ENCODE data around the gene CLSTN2.

CLSTN2 gene

GRCh38 chr3:140461250-140461649, 526.3 kb downstream of the CLSTN2 start:
- CTCF ChIA-PET, result no interaction called here
- no peaks in the 10 kb centered on the region for H3K36me3 ChIP-seq (ENCODE audit: control insufficient read depth in 2 of 2, insufficient read depth in 1 of 2, low read length in 2 of 2)
- TF ChIP-seq ZBTB11 (tag by site-specific recombination; conservative IDR thresholded peaks at IDR 0.05; ENCODE audit: low read depth) (no peak), MYNN (tag by site-specific recombination; IDR thresholded peaks at IDR 0.05; ENCODE audit: borderline replicate concordance) (no peak), ZNF785 (tag by site-specific recombination; IDR thresholded peaks at IDR 0.05) (no peak), ZNF449 (tag by site-specific recombination; IDR thresholded peaks at IDR 0.05) (no peak), ZNF571 (tag by site-specific recombination; IDR thresholded peaks at IDR 0.05) (no peak), ZNF639 (tag by site-specific recombination; IDR thresholded peaks at IDR 0.05) (no peak), ZNF280D (tag by site-specific recombination; IDR thresholded peaks at IDR 0.05) (no peak), ZNF114 (tag by site-specific recombination; IDR thresholded peaks at IDR 0.05) (no peak)

GRCh38 chr3:140463355-140463754, 528.4 kb downstream of the CLSTN2 start:
- H3K27ac ChIP-seq (ENCODE audit: extremely low read depth, low read depth, low read length), result no peak overlapping the region
- POLR2A ChIA-PET, result no interaction called here
- H3K9me3 ChIP-seq (ENCODE audit: control insufficient read depth, insufficient read depth, low read depth, low read length), result no peaks in the 10 kb centered on the region
- 0 out of 2 replicates have a peak, but pooled peaks cover 2% of the 10 kb centered on the region for H3K4me1 ChIP-seq (ENCODE audit: control insufficient read depth, insufficient read depth, low read length)
- no peaks in the 10 kb centered on the region for H3K36me3 ChIP-seq (ENCODE audit: control insufficient read depth in 2 of 2, insufficient read depth in 1 of 2, low read length in 2 of 2)
- CTCF ChIA-PET, result no interaction called here
- H3K4me3 ChIP-seq (ENCODE audit: low read depth, low read length), result no peak overlapping the region
- TF ChIP-seq ZBTB26 (tag by site-specific recombination; optimal IDR thresholded peaks at IDR 0.05) (no peak), ZNF302 (tag by site-specific recombination; IDR thresholded peaks at IDR 0.05; ENCODE audit: low read depth) (no peak), SP2 (tag by site-specific recombination; IDR thresholded peaks at IDR 0.05) (no peak), ZNF37A (tag by site-specific recombination; IDR thresholded peaks at IDR 0.05) (no peak), ZBTB10 (tag by site-specific recombination; IDR thresholded peaks at IDR 0.05) (no peak), ZNF521 (tag by site-specific recombination; IDR thresholded peaks at IDR 0.05) (no peak), ZNF133 (tag by site-specific recombination; IDR thresholded peaks at IDR 0.05) (no peak), ZNF114 (tag by site-specific recombination; IDR thresholded peaks at IDR 0.05) (no peak), ZNF530 (tag by site-specific recombination; IDR thresholded peaks at IDR 0.05; ENCODE audit: low read depth) (no peak), ZNF677 (tag by site-specific recombination; IDR thresholded peaks at IDR 0.05) (no peak), ZNF416 (tag by site-specific recombination; IDR thresholded peaks at IDR 0.05) (no peak), HOXD13 (CRISPR knock-in tag; IDR thresholded peaks at IDR 0.05; ENCODE audit: borderline replicate concordance) (no peak), ZNF146 (tag by site-specific recombination; IDR thresholded peaks at IDR 0.05) (no peak), ZNF701 (tag by site-specific recombination; IDR thresholded peaks at IDR 0.05) (no peak)

More at GRCh38 chr3:140461250-140461649, 526.3 kb downstream of the CLSTN2 start:
- Histone ChIP-seq H3K4me3 (ENCODE audit: low read depth, low read length) (no peak overlapping the region), H3K9me3 (ENCODE audit: control insufficient read depth, insufficient read depth, low read depth, low read length) (no peaks in the 10 kb centered on the region), H3K4me1 (ENCODE audit: control insufficient read depth, insufficient read depth, low read length) (no peaks in the 10 kb centered on the region), H3K27ac (ENCODE audit: extremely low read depth, low read depth, low read length) (no peak overlapping the region)
- POLR2A ChIA-PET, result no interaction called here

Data from HEK293 (cell line).